Omental fat pad (tissue), 4 donors: ENCODE data around the gene PDLIM7. TPM values are rescaled to one million over a fixed set of nuclear protein-coding genes. Genes with fewer than 3 reads are reported as not detected.

Experiments
- ATAC-seq: fragments of 150-250 bp; one replicate; pipeline ENCODE4 v1.9.1; 2016; ENCODE audit warnings: mild to moderate bottlenecking, moderate library complexity; ENCODE audit not compliant: low FRiP score
- DNase-seq: peaks from one replicate; pipeline ENCODE4 v3.0.0-alpha.2; 2019; ENCODE audit warnings: low spot score
- total RNA-seq, 4 donors: library from RNA; depleted of rRNA; stranded (reverse); fragments of >200 nt; gene quantifications; one replicate each; pipeline ENCODE4 v1.1.0, GENCODE V29; 2016
- TF ChIP-seq, protein P1 (sequence below), 3 donors: fragments of 450-650 bp; IDR thresholded peaks; one replicate each; pipeline ENCODE4 v1.5.1; 2016 to 2017; ENCODE audit warnings: antibody characterized with exemption in 3 of 3, mild to moderate bottlenecking in 3 of 3, moderate library complexity in 2 of 3

PDLIM7 gene
- total RNA-seq, 4 donors from 2014 or later, result 20.0 to 63.2 (median 34.2) TPM

DNA sequence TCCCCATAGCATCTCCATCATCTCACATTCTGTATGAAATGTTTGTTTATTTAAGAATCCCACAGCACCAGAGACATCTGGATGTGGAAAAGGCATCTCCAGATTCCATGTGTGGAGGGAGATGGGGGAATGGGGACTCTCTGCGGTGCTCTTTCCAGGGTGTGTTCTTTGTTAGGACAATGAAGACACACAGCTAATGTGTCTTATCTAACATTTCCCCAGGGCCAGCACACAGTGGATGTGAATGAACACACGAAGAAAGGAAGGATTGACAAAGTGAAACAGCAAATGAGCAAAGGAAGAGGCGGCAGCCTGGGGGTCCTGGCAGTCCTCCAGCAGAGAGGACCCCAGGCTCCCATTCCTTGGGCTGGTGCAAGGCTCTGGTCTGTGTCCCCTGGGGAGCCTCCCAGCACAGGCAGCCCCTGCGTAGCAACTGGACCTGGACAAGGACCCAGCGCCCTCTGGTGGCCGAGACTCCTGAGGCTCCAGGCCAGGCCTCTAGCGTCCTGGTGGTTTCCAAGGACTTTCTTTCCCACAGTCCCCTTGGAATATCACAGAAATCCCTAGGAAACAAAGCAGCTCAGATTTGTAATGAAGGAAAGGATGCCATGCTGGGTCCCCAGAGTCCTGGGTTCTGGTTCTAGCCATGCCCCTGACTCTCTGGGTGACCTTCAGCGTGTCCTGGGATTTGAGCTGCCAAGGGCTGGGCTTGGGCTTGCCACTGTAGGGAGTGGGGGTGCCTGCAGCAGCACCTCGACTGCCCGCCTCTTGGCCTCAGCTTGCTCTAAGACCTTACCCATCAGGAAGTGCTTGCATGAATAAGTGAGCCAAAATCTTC lies 3.5 kb upstream of the PDLIM7 start:
- peak; percentile 52 for ATAC-seq
- peak; percentile 98 for DNase-seq
- TF ChIP-seq, protein P1, sequence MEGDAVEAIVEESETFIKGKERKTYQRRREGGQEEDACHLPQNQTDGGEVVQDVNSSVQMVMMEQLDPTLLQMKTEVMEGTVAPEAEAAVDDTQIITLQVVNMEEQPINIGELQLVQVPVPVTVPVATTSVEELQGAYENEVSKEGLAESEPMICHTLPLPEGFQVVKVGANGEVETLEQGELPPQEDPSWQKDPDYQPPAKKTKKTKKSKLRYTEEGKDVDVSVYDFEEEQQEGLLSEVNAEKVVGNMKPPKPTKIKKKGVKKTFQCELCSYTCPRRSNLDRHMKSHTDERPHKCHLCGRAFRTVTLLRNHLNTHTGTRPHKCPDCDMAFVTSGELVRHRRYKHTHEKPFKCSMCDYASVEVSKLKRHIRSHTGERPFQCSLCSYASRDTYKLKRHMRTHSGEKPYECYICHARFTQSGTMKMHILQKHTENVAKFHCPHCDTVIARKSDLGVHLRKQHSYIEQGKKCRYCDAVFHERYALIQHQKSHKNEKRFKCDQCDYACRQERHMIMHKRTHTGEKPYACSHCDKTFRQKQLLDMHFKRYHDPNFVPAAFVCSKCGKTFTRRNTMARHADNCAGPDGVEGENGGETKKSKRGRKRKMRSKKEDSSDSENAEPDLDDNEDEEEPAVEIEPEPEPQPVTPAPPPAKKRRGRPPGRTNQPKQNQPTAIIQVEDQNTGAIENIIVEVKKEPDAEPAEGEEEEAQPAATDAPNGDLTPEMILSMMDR (IDR thresholded peaks at IDR 0.05), result peak in 1 of 3 donors; percentile 67

DNA sequence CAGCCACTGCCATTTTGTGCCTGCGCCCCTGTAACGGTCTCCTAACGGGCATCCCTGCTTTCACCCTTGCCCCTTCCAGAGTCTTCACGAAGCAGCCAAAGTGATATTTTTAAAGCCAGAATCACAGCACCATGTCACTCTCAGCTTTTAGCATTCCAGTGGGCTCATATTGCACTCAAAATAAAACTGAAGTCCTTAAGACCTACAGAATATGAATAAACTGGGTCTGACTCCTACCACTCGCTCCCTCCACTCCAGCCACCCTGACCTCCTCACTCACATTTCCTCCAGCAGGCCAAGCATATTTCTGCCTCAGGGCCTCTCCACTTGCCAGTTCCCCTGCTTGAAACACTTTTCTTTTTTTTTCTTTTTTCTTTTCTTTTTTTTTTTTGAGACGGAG lies 2.4 kb upstream of the PDLIM7 start:
- ATAC-seq, result no peak
- TF ChIP-seq, protein P1 (IDR thresholded peaks at IDR 0.05), result no peak
- no peak for DNase-seq

DNA sequence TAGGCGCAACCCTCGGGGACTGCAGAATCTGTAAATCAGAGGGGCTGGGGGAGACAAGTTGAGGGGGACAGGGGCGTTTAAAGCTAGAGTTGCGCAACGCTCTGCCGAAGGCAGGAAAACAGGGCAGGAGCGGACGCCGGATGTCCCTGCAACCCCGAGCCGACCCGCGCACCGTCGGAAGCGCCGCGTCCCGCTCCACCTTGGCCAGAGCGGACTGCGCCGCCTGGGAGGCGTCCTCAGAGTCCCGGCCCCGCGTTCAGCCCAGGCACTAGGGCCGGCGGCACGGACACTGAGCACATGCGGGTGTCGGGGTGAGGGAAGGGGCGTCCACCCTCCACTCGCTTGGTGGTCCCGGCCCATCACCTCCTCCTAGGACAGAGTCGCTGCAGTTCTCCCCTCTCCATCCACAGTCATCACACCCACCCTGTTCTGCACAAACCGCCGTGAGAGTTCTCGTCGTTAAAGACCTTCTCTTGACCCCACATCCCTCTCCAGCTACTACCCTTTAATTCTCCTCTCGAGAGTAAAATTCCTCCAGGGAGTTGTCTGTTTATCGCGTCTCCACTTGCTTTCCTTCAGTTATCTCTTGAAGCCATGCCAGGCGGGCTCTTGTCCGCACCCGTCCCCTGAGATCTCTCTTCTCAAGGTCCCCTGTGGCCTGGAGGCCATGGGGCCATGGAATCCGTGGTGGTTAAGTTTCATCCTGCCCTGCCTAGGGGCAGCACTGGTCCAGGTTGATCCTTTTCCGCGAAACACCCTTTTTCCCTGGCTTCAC lies 796 bp upstream of the PDLIM7 start:
- no peak for DNase-seq

DNA sequence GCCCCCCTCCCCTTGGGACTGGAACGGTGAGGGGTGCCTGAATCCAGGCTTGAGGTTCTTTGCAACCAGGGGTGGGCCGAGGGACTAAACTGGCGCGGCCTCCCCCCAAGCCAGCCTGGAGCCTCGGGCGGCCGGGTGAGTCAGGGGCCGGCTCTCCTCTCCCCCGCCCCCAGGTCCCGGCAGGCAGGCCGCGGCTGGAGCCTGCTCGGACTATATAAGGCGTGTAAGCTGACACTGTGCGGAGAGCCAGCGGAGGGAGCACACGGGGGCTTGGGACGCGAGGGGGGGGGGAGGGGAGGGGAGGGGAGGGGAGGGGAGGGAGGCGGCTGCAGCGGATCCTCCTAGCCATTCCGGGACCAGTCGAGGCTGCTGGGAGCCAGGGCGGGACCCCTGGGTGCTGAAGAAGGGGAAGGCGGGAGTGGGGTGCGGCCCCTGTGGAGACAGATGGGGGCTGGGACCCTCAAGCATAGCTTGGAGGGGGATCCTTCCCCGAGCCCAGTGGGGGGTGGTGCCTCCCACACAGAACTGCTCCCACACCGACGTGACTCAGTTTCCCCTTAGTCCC lies 595 bp downstream of the PDLIM7 start:
- DNase-seq (no peak), ATAC-seq (peak; percentile 74)
- TF ChIP-seq, protein P1 (IDR thresholded peaks at IDR 0.05), result no peak

More for the DNA sequence above, 796 bp upstream of the PDLIM7 start:
- no peak for ATAC-seq
- TF ChIP-seq, protein P1 (IDR thresholded peaks at IDR 0.05), result no peak

DNA sequence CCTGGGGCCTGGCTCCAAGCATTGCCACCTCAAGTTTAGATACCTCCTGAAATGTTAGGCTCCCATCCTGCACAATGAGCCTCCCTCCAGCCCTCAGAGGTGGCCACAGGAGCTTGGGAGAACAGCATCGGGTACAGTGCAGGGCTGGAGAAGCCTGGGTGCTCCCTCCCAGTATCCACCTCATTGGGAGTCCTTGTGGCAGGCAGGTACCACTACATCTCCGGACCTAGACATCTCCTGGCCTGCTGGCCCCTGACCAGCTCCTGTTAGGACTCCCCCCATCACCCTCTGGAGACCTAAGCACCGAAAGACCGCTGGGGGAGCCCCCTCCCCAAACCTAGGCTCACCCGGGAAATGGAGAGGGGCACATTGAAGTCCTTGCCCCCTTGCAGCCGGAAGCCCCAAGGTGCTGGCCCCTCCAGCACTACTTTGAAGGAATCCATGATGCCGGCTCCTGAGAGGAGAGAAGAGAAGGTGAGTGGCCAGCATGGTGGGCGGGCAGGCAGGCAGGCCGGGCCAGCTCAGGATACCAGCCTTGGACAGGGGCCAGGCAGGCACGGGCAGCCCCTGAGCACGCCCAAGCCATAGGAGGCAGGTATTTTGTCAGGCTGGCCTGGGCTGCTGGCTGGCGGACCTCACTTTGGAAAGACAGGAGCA lies 1.2 kb downstream of the PDLIM7 start:
- ATAC-seq, result peak; percentile 6
- no peak for DNase-seq
- TF ChIP-seq, protein P1 (IDR thresholded peaks at IDR 0.05), result no peak

DNA sequence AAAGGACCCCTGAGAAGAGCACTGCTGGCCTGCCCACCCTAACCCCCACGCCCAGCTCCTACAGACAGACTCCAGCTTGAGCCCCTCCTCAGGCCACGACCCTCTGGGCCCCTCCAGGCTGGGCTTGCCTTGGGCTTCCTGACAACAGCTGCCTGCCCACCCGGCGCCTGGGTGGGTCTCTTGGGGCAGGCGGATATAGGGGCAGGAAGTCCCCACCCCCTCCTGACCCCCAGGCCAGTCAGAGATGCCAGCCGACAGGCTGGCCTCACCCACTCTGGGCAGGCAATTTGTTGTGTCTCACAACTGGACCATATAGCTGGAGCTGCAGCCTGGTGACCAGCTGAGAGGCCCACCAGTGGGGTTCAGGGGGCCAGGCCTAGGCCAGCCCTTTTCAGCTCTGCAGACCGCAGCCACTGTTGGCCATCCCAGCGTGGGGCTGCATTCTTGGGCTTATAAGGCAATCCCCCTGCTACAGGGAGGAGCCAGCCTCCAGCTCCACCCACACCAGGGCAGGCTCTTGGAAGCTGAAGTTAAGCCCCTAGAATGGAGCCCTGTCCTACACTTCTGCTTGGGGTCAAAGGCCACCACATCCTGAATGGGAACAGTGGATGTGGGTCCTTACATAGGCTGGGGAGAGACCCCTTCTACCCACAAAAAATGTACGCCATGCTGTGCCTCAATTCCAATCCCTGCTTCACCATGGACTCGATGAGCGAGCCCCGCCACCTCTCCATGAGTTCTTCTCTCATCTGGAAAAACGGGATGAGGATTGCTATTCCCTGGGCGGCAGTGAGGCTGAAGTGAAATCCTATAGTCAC lies 2.0 kb downstream of the PDLIM7 start:
- DNase-seq (no peak), ATAC-seq (no peak)
- TF ChIP-seq, protein P1 (IDR thresholded peaks at IDR 0.05), result no peak
